Chondrocyte (in vitro differentiated cells): Measurements from ENCODE around the gene SGCD. TPM values are rescaled to one million over a fixed set of nuclear protein-coding genes. Genes with fewer than 3 reads are reported as not detected.

Experiments used
- DNase-seq: peaks from one replicate; pipeline ENCODE4 v3.0.0; 2021; ENCODE audit warnings: mixed read lengths, low spot score
- H3K27ac Mint-ChIP-seq: one replicate; pipeline ENCODE4 v1.8.0; 2021; ENCODE audit warnings: mild to moderate bottlenecking, moderate library complexity, mixed read lengths; ENCODE audit not compliant: unreplicated experiment
- H3K27me3 Mint-ChIP-seq: 2 replicates; pipeline ENCODE4 v1.8.0; 2021; ENCODE audit warnings: low read depth, mixed read lengths
- H3K36me3 Mint-ChIP-seq: 2 replicates; pipeline ENCODE4 v1.8.0; 2021; ENCODE audit warnings: low read depth, mixed read lengths
- H3K4me1 Mint-ChIP-seq: 2 replicates; pipeline ENCODE4 v1.8.0; 2021; ENCODE audit warnings: low read depth, mild to moderate bottlenecking, mixed read lengths
- H3K4me3 Mint-ChIP-seq: one replicate; pipeline ENCODE4 v1.8.0; 2021; ENCODE audit warnings: mild to moderate bottlenecking, moderate library complexity, mixed read lengths; ENCODE audit not compliant: unreplicated experiment
- H3K9me3 Mint-ChIP-seq: 2 replicates; pipeline ENCODE4 v1.8.0; 2021; ENCODE audit warnings: low read depth, mixed read lengths
- total RNA-seq: library from RNA; stranded (reverse); gene quantifications from 3 replicates; pipeline ENCODE4 v1.2.1, GENCODE V29; 2021
- TF ChIP-seq, protein P1 (sequence below): fragments of 200-600 bp; sonication (generic); IDR thresholded peaks from 2 replicates; pipeline ENCODE4 v1.5.0; 2021; ENCODE audit warnings: antibody characterized with exemption, mild to moderate bottlenecking, moderate library complexity

Gene SGCD
- total RNA-seq, 1 donor from 2014 or later: 8.4 TPM

DNA sequence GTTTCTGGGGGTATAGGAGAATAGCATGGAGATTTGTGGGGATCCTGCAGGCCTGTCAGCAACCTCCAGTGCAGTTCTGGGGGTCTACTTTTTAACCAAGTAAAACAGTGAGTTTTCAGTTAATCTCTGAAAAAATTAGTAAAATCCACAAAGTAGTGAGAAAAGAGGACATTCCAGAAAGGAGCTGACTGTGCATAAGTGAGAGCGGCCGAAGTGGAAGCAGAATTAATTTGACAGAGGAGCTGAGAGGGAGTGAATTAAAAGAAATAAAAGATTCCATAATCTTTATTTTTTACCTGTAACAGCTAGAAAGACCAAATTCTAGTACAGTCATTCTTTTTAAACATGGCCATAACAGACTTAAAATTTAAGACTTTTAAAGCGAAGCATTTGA, 149.2 kb downstream of the SGCD start:
- peak overlapping the region; percentile 92 for H3K27ac Mint-ChIP-seq
- H3K4me3 Mint-ChIP-seq: no peak overlapping the region
- H3K27me3 Mint-ChIP-seq: no peaks in the 10 kb centered on the region
- no peak for DNase-seq
- peaks cover 72% of the 10 kb centered on the region for H3K4me1 Mint-ChIP-seq
- no peaks in the 10 kb centered on the region for H3K36me3 Mint-ChIP-seq
- H3K9me3 Mint-ChIP-seq: peaks cover 4% of the 10 kb centered on the region
- TF ChIP-seq, protein P1, sequence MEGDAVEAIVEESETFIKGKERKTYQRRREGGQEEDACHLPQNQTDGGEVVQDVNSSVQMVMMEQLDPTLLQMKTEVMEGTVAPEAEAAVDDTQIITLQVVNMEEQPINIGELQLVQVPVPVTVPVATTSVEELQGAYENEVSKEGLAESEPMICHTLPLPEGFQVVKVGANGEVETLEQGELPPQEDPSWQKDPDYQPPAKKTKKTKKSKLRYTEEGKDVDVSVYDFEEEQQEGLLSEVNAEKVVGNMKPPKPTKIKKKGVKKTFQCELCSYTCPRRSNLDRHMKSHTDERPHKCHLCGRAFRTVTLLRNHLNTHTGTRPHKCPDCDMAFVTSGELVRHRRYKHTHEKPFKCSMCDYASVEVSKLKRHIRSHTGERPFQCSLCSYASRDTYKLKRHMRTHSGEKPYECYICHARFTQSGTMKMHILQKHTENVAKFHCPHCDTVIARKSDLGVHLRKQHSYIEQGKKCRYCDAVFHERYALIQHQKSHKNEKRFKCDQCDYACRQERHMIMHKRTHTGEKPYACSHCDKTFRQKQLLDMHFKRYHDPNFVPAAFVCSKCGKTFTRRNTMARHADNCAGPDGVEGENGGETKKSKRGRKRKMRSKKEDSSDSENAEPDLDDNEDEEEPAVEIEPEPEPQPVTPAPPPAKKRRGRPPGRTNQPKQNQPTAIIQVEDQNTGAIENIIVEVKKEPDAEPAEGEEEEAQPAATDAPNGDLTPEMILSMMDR: no peak

DNA sequence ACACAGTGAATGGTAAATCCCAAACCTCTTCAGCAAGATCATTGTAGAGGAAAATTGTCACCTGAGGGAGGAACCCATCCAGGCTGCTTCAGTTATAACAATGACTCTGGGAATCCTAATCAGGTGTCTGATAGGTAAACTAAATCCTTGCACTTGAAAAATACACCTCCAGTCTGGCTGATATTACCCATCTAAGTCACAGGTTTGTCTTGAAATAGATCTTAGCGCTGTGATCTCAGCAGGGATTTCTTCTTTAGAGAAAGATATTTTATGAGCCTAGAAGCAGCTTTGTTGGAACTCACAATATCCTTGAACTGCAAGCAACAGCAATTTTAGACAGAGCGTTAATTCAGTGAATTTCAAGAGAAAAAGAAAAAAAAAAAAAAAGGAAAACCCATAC, 149.7 kb downstream of the SGCD start:
- Mint-ChIP-seq H3K27me3 (no peaks in the 10 kb centered on the region), H3K36me3 (no peaks in the 10 kb centered on the region), H3K4me3 (no peak overlapping the region), H3K9me3 (peaks cover 4% of the 10 kb centered on the region), H3K4me1 (peaks cover 75% of the 10 kb centered on the region), H3K27ac (peak overlapping the region; percentile 92)
- TF ChIP-seq, protein P1: no peak
- no peak for DNase-seq

DNA sequence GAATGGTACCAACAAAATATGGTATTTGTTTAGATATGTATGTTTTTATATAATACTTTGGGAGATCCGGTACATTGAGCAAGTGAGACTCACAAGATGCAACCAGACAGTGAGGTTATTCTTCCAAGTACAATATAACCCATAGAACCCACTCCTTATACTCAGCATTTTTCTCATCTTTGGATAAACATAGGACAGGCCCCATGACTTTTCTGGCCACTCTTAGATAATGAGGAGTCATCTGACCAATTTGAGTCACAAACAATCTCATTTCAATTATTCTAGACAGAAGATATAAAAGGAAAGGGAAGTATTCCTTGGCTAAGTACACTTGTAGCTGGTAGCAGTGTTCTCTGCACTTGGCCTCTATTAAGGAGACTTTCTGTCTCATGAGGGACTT, 150.2 kb downstream of the SGCD start:
- DNase-seq: no peak
- Mint-ChIP-seq H3K27ac (peak overlapping the region; percentile 69), H3K36me3 (no peaks in the 10 kb centered on the region), H3K4me3 (no peak overlapping the region), H3K27me3 (no peaks in the 10 kb centered on the region), H3K4me1 (peaks cover 78% of the 10 kb centered on the region), H3K9me3 (peaks cover 4% of the 10 kb centered on the region)
- TF ChIP-seq, protein P1: no peak

DNA sequence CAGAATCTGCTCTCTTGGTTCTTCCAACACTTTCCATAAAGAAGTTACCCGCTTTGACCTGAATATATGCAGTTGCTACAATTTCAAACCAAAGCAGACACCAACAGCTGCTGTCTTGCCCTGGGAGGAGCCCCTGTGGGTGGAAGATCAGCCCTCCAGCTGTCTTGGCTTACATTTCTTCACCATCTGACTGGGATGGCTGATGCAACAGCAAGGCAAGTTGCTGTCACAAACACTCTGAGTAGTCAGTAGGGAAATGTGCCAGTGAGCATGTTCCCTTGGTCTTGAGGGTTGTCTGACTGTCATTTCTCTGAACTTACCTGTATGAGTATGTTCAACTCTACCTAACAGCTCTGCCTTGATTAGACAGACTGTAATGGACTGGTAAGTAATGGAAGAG, 152.9 kb downstream of the SGCD start:
- Mint-ChIP-seq H3K4me3 (no peak overlapping the region), H3K4me1 (peaks cover 64% of the 10 kb centered on the region), H3K27me3 (no peaks in the 10 kb centered on the region), H3K27ac (peak overlapping the region; percentile 81), H3K36me3 (no peaks in the 10 kb centered on the region), H3K9me3 (peaks cover 4% of the 10 kb centered on the region)
- DNase-seq: no peak
- TF ChIP-seq, protein P1: no peak

DNA sequence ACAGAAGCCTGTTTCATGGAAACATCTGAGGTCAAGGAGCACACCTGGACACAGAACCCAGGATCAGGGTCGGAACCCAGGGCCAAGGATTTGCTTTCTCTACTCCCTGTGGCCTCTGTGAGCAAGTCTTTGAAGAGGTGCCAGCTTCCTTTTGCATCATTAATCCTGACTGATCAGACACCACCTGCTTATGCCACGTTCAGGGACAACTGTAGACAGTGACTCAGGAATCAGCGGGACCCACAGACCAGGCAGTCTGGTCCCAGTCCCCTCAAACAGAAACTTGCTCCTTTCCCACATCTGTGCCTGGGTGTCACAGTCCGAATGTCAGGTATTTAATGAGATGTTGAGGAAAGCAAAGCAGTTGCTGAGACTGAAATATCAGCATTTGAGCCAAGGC, 154.8 kb downstream of the SGCD start:
- Mint-ChIP-seq H3K27me3 (no peaks in the 10 kb centered on the region), H3K27ac (no peak overlapping the region), H3K4me3 (no peak overlapping the region), H3K9me3 (peaks cover 5% of the 10 kb centered on the region), H3K4me1 (peaks cover 45% of the 10 kb centered on the region), H3K36me3 (no peaks in the 10 kb centered on the region)
- TF ChIP-seq, protein P1: no peak
- no peak for DNase-seq
